Activated naive CD8-positive, alpha-beta T cell treated with anti-CD3 and anti-CD28 coated beads for 36 hours (primary cell): ENCODE data around the gene HSDL2. TPM values are rescaled to one million over a fixed set of nuclear protein-coding genes. Genes with fewer than 3 reads are reported as not detected.
"Not testable (repeated sequence)": the region's sequence is repeated elsewhere in the genome, so short reads cannot be mapped to it uniquely, and the experiment has no call there.

Experiments used
- DNase-seq: peaks from one replicate; pipeline ENCODE4 v3.0.0; 2021
- H3K27ac Mint-ChIP-seq: one replicate; pipeline ENCODE4 v1.8.0; 2022; ENCODE audit warnings: mild to moderate bottlenecking, moderate library complexity, mixed read lengths
- H3K27me3 Mint-ChIP-seq: one replicate; pipeline ENCODE4 v1.8.0; 2022; ENCODE audit warnings: mild to moderate bottlenecking, mixed read lengths
- H3K36me3 Mint-ChIP-seq: one replicate; pipeline ENCODE4 v1.8.0; 2021; ENCODE audit warnings: mild to moderate bottlenecking, mixed read lengths
- H3K4me1 Mint-ChIP-seq: one replicate; pipeline ENCODE4 v1.8.0; 2021; ENCODE audit warnings: mixed read lengths
- H3K4me3 Mint-ChIP-seq: one replicate; pipeline ENCODE4 v1.8.0; 2022; ENCODE audit warnings: mild to moderate bottlenecking, moderate library complexity, mixed read lengths
- H3K9me3 Mint-ChIP-seq: one replicate; pipeline ENCODE4 v1.8.0; 2022; ENCODE audit warnings: mixed read lengths
- total RNA-seq, 2 experiments: library from RNA; stranded (reverse); gene quantifications; one replicate each; pipeline ENCODE4 v1.2.3, GENCODE V29; 2021

Gene HSDL2
- total RNA-seq, 2 experiments from 2014 or later: 21.4 to 22.3 TPM

DNA sequence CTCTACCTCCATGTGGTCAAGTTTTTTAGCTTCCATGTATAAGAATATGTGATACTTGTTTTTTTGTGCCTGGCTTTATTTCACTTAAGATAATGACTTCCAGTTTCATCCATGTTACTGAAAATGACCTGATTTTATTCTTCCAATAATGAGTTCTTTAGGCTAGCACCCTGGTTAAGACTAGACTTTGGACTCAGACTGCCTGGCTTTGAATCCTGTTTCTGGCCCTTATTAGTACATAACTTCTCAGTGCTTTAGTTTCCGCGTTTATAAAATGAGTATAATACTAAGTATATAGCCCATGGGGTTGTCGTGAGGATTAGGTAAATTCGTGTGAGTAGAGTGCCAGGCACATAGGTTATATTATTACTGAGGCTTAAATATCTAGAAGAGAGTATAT lies 125.2 kb downstream of the HSDL2 start:
- H3K36me3 Mint-ChIP-seq: peaks cover 13% of the 10 kb centered on the region
- H3K27me3 Mint-ChIP-seq: no peaks in the 10 kb centered on the region
- no peaks in the 10 kb centered on the region for H3K9me3 Mint-ChIP-seq
- no peak for DNase-seq
- no peak overlapping the region for H3K27ac Mint-ChIP-seq
- no peak overlapping the region for H3K4me3 Mint-ChIP-seq
- peaks cover 1% of the 10 kb centered on the region for H3K4me1 Mint-ChIP-seq

DNA sequence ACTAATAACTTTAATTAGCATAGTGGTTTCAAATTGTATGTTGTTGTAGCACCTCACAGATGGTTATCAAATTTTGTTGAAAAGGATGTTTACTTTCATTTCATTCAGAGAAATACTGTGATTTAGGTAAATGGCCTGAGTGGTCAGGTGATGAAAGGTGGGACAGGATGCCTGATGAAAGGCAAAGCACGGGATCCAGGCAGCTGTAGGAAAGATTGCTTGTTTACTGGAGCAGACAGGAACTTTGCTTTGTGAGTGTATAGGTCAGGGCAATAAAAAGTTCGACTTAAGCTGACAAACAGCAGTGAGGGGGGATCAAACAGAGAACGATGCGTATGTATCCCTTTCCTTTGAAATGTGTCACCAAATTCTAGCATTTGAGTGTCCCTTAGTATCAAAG lies 125.7 kb downstream of the HSDL2 start:
- H3K36me3 Mint-ChIP-seq: peaks cover 13% of the 10 kb centered on the region
- peaks cover 1% of the 10 kb centered on the region for H3K4me1 Mint-ChIP-seq
- DNase-seq: no peak
- H3K27ac Mint-ChIP-seq: no peak overlapping the region
- no peaks in the 10 kb centered on the region for H3K27me3 Mint-ChIP-seq
- H3K4me3 Mint-ChIP-seq: no peak overlapping the region
- no peaks in the 10 kb centered on the region for H3K9me3 Mint-ChIP-seq

DNA sequence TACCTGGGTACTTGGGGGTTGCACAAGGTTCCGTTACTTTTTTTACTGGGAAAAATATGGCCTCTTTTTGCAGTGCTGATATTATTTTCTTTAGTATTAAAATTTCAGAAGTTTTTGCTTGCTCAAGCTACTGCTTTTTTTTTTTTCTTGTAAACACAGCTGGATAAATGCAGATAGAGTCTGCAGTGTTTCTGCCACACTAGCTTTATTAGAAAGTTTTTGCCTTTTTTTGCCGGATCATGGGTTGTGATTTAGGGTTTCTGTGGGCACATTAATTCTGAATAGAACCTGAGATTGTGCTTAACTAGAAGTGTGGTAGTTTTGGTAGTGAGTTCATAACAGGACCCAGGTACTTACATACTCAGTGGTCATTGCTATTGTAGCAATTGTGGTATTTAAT lies 126.7 kb downstream of the HSDL2 start:
- Mint-ChIP-seq H3K4me1 (peaks cover 1% of the 10 kb centered on the region), H3K9me3 (no peaks in the 10 kb centered on the region), H3K27ac (no peak overlapping the region), H3K36me3 (peaks cover 7% of the 10 kb centered on the region), H3K4me3 (no peak overlapping the region), H3K27me3 (no peaks in the 10 kb centered on the region)
- no peak for DNase-seq

DNA sequence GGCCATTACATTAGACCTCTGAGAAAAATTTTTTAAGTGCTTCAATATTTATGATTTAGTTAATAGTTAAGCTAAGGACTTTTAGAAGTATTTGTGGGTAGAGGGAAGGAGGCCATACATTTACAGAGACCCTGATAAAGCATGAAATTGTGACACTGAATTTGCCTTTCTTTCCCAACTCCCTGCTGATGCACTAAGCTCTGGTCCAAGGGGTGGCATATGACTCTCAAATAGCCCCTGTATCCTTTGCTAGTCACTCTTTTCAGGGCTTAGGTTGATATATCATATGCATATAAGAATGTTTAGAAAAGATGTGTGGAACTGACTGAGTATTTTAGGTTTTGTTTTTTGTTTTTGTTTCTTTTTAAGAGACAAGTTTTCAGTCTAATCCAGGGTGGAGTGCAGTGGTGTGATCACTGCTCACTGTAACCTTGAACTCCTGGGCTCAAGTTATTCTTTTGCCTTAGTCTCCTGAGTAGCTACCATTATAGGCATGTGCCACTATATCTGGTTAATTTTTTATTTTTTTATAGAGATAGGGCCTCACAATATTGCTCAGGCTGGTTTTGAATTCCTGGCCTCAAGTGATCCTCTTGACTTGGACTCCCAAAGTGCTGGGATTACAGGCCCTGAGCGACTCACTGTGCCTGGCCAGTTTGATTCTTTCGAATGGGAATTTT lies 127.2 kb downstream of the HSDL2 start:
- DNase-seq: no peak
- Mint-ChIP-seq H3K4me3 (no peak overlapping the region), H3K36me3 (peaks cover 6% of the 10 kb centered on the region), H3K27me3 (no peaks in the 10 kb centered on the region), H3K4me1 (peaks cover 1% of the 10 kb centered on the region), H3K9me3 (no peaks in the 10 kb centered on the region), H3K27ac (no peak overlapping the region)

DNA sequence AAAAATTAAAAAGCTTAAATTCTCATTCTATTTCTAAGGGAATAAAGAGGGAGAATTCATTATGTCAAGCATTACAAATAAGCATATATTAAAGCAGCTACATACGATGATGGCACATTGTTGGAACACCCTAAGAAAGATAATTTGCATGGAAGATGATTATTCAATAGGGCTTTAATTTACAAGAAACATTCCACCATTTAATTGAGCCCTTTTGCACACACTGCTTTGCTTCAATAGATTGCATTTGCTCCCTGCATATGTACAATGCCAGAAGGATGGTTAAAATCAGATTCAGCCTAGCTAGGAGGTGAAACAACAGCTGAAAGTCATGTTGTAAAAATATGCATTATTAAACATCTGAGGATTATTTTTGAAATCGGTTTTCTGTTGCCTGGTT lies 128.5 kb downstream of the HSDL2 start:
- Mint-ChIP-seq H3K27ac (no peak overlapping the region), H3K36me3 (peaks cover 3% of the 10 kb centered on the region), H3K9me3 (no peaks in the 10 kb centered on the region), H3K27me3 (no peaks in the 10 kb centered on the region), H3K4me1 (peaks cover 1% of the 10 kb centered on the region), H3K4me3 (no peak overlapping the region)
- DNase-seq: no peak

DNA sequence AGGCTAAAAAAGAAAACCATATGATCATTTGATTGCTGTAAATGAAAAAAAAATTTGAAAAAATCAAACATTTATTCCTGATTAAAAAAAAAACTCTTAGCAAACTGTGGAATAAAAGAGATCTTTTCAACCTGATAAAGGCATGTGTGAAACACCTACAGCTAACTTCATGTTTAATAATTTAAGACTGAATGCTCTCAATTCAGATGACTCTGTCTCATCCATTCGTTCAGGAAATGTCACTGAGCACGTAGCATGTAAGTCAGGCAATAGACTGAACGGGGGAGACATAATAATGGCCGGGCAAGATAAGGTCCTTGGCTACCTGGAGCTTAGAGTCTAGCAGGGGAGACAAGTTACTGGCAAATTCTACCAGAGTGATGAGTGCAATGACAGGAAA lies 132.5 kb downstream of the HSDL2 start:
- H3K27ac Mint-ChIP-seq, H3K4me1 Mint-ChIP-seq, H3K27me3 Mint-ChIP-seq, DNase-seq, H3K4me3 Mint-ChIP-seq, H3K9me3 Mint-ChIP-seq, H3K36me3 Mint-ChIP-seq: not testable (repeated sequence)

DNA sequence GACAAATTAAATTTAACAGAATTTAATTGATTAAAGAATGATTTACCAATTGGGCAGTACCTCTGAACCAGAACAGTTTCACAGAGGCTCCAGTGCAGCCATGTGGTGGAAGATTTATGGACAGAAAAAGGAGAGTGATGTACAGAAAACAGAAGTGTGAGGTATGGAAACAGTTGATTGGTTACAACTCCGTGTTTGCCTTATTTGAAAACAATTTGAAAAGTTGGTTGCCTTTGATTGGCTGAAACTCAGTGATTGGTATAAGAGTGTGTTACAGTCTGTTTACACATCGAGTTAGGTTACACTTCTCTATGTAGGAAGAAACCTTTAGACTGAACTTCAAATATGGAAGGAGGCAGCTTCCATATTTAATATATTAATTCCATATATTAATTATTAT lies 136.9 kb downstream of the HSDL2 start:
- no peak overlapping the region for H3K27ac Mint-ChIP-seq
- peaks cover 4% of the 10 kb centered on the region for H3K4me1 Mint-ChIP-seq
- H3K27me3 Mint-ChIP-seq: no peaks in the 10 kb centered on the region

DNA sequence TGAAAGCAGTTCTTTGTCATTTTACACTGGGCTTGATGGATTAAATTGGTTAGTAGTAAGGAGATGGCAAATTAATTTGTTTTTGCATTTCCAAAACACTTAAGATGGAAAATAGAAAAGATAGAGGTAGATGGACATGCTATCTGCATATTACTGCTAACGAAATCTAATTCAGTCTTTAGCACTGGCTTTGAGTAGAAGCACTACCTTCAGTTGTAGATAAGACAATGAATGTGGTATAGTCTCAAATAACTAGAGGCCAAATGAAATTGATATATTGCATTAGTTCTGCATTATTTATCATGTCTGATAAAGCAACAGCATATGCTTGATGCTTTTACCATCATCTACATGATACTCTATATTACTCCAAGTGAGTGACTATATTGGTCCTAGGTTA lies 140.2 kb downstream of the HSDL2 start:
- H3K27ac Mint-ChIP-seq: no peak overlapping the region
- no peak for DNase-seq
- no peaks in the 10 kb centered on the region for H3K27me3 Mint-ChIP-seq
- peaks cover 4% of the 10 kb centered on the region for H3K36me3 Mint-ChIP-seq
- peaks cover 4% of the 10 kb centered on the region for H3K4me1 Mint-ChIP-seq
- no peaks in the 10 kb centered on the region for H3K9me3 Mint-ChIP-seq
- no peak overlapping the region for H3K4me3 Mint-ChIP-seq

More for the DNA sequence above, 136.9 kb downstream of the HSDL2 start:
- H3K9me3 Mint-ChIP-seq: no peaks in the 10 kb centered on the region
- H3K4me3 Mint-ChIP-seq: no peak overlapping the region
- H3K36me3 Mint-ChIP-seq: no peaks in the 10 kb centered on the region
- no peak for DNase-seq

DNA sequence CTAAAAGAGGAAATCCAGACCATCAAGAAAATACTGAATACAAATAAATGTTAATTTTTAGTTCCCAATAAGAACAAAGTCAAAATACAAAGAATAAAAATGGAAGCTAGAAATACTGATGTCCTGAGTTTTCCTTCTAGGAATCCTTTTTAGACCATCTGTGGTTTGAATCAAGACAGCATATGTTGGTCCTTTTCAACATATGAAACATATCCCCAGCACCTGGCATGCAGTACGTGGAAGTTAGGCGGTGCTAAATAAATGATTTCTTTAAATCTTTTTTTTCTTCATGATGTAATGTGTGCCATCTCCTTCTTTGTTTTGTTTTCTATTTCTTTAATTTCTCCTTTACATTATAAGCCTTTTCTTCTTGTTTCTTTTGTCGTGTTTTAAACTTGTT lies 140.7 kb downstream of the HSDL2 start:
- Mint-ChIP-seq H3K27ac (no peak overlapping the region), H3K4me3 (no peak overlapping the region), H3K4me1 (peaks cover 4% of the 10 kb centered on the region), H3K36me3 (peaks cover 4% of the 10 kb centered on the region), H3K9me3 (no peaks in the 10 kb centered on the region), H3K27me3 (no peaks in the 10 kb centered on the region)
- DNase-seq: no peak

Other genes starting within 250 kb of the HSDL2 start
- 1 to 10 TPM; 3.8 to 5.2 TPM for gene SUSD1, start 204.8 kb upstream of the HSDL2 start, total RNA-seq
- gene PTBP3, start 46.5 kb upstream of the HSDL2 start, total RNA-seq: 100 to 1,000 TPM; 116 to 118 TPM
- 1 to 10 TPM; 8.4 to 8.8 TPM for gene KIAA1958, start 106.7 kb downstream of the HSDL2 start, total RNA-seq